ENCODE data around the gene FRMPD4.

GRCh38 chrX:12452268-12452667 lies 314.0 kb downstream of the FRMPD4 start:
- no peak for TF ChIP-seq CTCF (IDR thresholded peaks at IDR 0.05 in 8 of 11, conservative IDR thresholded peaks at IDR 0.05 in 3 of 11)
- TF ChIP-seq POLR2A (IDR thresholded peaks at IDR 0.05): no peak
